ENCODE results near the gene RINL. TPM values are rescaled to one million over a fixed set of nuclear protein-coding genes. Genes with fewer than 3 reads are reported as not detected.

The RINL gene
- 14.1 TPM for total RNA-seq

GRCh38 chr19:38877781-38878574, at the start of gene RINL:
RINL (minus strand) TSS chr19:38878275; CDS start chr19:38876742, 1,533 bp downstream.

GRCh38 chr19:38899447-38900201, 21.5 kb upstream of the RINL start, which contains the start of the genes NFKBIB and SIRT2:
NFKBIB (plus strand) TSS chr19:38899969; CDS start chr19:38900033, 64 bp downstream.
SIRT2 (minus strand) TSS chr19:38899618; CDS start chr19:38899521, 97 bp downstream.

GRCh38 chr19:38849860-38850435, 28.1 kb downstream of the RINL start, which contains the start of gene HNRNPL:
HNRNPL (minus strand) TSS chr19:38849986; CDS start chr19:38849966, 20 bp downstream.

Other genes with a start within 250 kb of the RINL start
- 79.6 TPM for gene ACTN4, start 230.6 kb downstream of the RINL start, total RNA-seq
- gene CAPN12, start 133.8 kb downstream of the RINL start, total RNA-seq = 1.2 TPM
- gene LGALS7, start 104.8 kb downstream of the RINL start, total RNA-seq = not detected
- not detected for gene LGALS7B, start 89.1 kb downstream of the RINL start, total RNA-seq
- gene LGALS4, start 65.3 kb downstream of the RINL start, total RNA-seq = 0.69 TPM
- gene ECH1, start 46.5 kb downstream of the RINL start, total RNA-seq = 47.1 TPM
- 273 TPM for gene HNRNPL, start 28.3 kb downstream of the RINL start, total RNA-seq
- gene SIRT2, start 21.3 kb upstream of the RINL start, total RNA-seq = 98.7 TPM
- gene NFKBIB, start 21.7 kb upstream of the RINL start, total RNA-seq = 4.8 TPM
- gene CCER2, start 33.9 kb upstream of the RINL start, total RNA-seq = 0.69 TPM
- gene SARS2, start 52.5 kb upstream of the RINL start, total RNA-seq = 9.0 TPM
- gene MRPS12, start 52.7 kb upstream of the RINL start, total RNA-seq = 17.8 TPM
- 4.6 TPM for gene FBXO17, start 97.5 kb upstream of the RINL start, total RNA-seq
- gene FBXO27, start 154.3 kb upstream of the RINL start, total RNA-seq = 10.4 TPM
- gene ACP7, start 206.1 kb upstream of the RINL start, total RNA-seq = not detected
- 2.5 TPM for gene PAK4, start 247.5 kb upstream of the RINL start, total RNA-seq

Data from diencephalon (tissue), 1 donor.